Hepatocyte (in vitro differentiated cells): ENCODE results near the gene TMEM41B. TPM values are rescaled to one million over a fixed set of nuclear protein-coding genes. Genes with fewer than 3 reads are reported as not detected.

Experiments
- DNase-seq: peaks from one replicate; pipeline ENCODE4 v3.0.0-alpha.2; 2016; ENCODE audit warnings: low spot score
- H2AFZ ChIP-seq: fragments of 200-600 bp; sonication (generic); 2 replicates; pipeline ENCODE4 v1.6.0; 2016; ENCODE audit warnings: antibody characterized with exemption, mild to moderate bottlenecking
- H3K27ac ChIP-seq: fragments of 200-600 bp; sonication (generic); 2 replicates; pipeline ENCODE4 v1.5.1; 2016; ENCODE audit warnings: mild to moderate bottlenecking
- H3K27me3 ChIP-seq: fragments of 200-600 bp; sonication (generic); 2 replicates; pipeline ENCODE4 v1.6.1; 2016
- H3K36me3 ChIP-seq: fragments of 200-600 bp; sonication (generic); replicated peaks from 2 replicates; pipeline ENCODE4 v1.5.1; 2016; ENCODE audit warnings: low read depth; ENCODE audit not compliant: insufficient read depth
- H3K4me1 ChIP-seq: fragments of 200-600 bp; sonication (generic); 2 replicates; pipeline ENCODE4 v1.5.1; 2016; ENCODE audit warnings: mild to moderate bottlenecking, moderate library complexity; ENCODE audit not compliant: insufficient read depth
- H3K4me2 ChIP-seq: fragments of 200-600 bp; sonication (generic); 2 replicates; pipeline ENCODE4 v1.6.0; 2016
- H3K4me3 ChIP-seq: fragments of 200-600 bp; sonication (generic); 2 replicates; pipeline ENCODE4 v1.5.1; 2016; ENCODE audit warnings: mild to moderate bottlenecking
- H3K79me2 ChIP-seq: fragments of 200-600 bp; sonication (generic); 2 replicates; pipeline ENCODE4 v1.6.0; 2017; ENCODE audit warnings: mild to moderate bottlenecking
- H3K9me2 ChIP-seq: fragments of 200-600 bp; sonication (generic); replicated peaks from 2 replicates; pipeline ENCODE4 v1.6.0; 2017; ENCODE audit warnings: mild to moderate bottlenecking; ENCODE audit not compliant: insufficient read depth
- H3K9me3 ChIP-seq: fragments of 200-600 bp; sonication (generic); 2 replicates; pipeline ENCODE4 v1.5.1; 2016; ENCODE audit warnings: low read depth, mild to moderate bottlenecking
- H4K20me1 ChIP-seq: fragments of 200-600 bp; sonication (generic); 2 replicates; pipeline ENCODE4 v1.6.0; 2016; ENCODE audit warnings: mild to moderate bottlenecking; ENCODE audit not compliant: insufficient read depth, poor library complexity, severe bottlenecking
- EZH2 ChIP-seq: fragments of 200-600 bp; sonication (generic); IDR thresholded peaks from 2 replicates; pipeline ENCODE4 v1.6.1; 2016; ENCODE audit warnings: antibody characterized with exemption, mild to moderate bottlenecking, borderline replicate concordance
- EZH2phosphoT487 ChIP-seq: fragments of 200-600 bp; sonication (generic); IDR thresholded peaks from one replicate; pipeline ENCODE4 v1.6.1; 2018; ENCODE audit warnings: antibody characterized with exemption, mild to moderate bottlenecking, low read depth, moderate library complexity; ENCODE audit not compliant: unreplicated experiment, severe bottlenecking
- WGBS: methylation state at CpG from one replicate; pipeline ENCODE4 v1.1.6; 2016; ENCODE audit warnings: low lambda C conversion rate; ENCODE audit errors: missing lambda C conversion rate; 5-methylcytosine and 5-hydroxymethylcytosine counted together
- polyA plus RNA-seq: library from polyadenylated mRNA; unstranded; fragments of >200 nt; fragmentation: Nextera tagmentation; extraction: Ambion mirVana; gene quantifications from 2 replicates; pipeline ENCODE4 v1.2.1, GENCODE V29; 2016
- total RNA-seq: library from RNA; depleted of rRNA; stranded (reverse); fragments of >200 nt; gene quantifications from 2 replicates; pipeline ENCODE4 v1.2.3, GENCODE V29; 2014
- TF ChIP-seq, protein P1 (sequence below): fragments of 200-600 bp; sonication (generic); IDR thresholded peaks from 2 replicates; pipeline ENCODE4 v1.5.1; 2016; ENCODE audit warnings: antibody characterized with exemption, mild to moderate bottlenecking; ENCODE audit not compliant: poor library complexity

TMEM41B gene
- total and polyA plus RNA-seq, 2 experiments from 2014 or later = 39.6 to 74.4 TPM

DNA sequence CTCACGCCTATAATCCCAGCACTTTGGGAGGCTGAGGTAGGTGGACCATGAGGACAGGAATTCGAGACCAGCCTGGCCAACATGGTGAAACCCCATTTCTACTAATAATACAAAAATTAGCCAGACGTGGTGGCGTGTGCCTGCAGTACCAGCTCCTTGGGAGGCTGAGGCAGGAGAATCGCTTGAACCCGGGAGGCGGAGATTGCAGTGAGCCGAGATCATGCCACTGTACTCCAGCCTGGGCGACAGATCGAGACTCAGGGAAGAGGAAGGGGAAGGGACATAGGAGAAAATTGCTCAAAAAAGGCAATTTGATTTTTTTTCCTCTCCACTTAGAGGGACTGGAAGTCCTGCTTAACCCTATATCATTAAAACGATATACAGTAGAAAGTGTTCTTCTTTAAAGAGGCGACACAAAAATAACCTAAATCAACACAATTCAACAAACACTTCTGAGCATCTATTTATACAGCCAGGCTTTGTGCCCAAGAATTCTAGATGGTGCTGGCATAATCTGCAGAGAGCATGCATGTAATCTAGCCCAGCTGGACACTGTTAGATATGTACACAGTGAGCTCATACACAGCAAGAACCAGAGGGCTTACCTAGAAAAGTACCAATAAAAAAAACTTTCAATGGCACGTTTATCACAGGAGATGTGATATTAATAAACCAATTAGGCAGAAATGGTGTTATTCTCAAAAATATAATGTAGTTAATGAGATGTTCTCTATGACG is 28.4 kb downstream of the TMEM41B start:
- Histone ChIP-seq H3K9me2 (no peaks in the 10 kb centered on the region), H2AFZ (no peak overlapping the region), H3K27me3 (no peaks in the 10 kb centered on the region), H3K27ac (no peak overlapping the region), H3K4me2 (no peak overlapping the region), H3K36me3 (no peaks in the 10 kb centered on the region), H3K9me3 (no peaks in the 10 kb centered on the region), H4K20me1 (no peaks in the 10 kb centered on the region), H3K79me2 (no peaks in the 10 kb centered on the region), H3K4me1 (no peaks in the 10 kb centered on the region), H3K4me3 (no peak overlapping the region)
- TF ChIP-seq EZH2 (no peak), EZH2phosphoT487 (no peak)
- TF ChIP-seq, protein P1, sequence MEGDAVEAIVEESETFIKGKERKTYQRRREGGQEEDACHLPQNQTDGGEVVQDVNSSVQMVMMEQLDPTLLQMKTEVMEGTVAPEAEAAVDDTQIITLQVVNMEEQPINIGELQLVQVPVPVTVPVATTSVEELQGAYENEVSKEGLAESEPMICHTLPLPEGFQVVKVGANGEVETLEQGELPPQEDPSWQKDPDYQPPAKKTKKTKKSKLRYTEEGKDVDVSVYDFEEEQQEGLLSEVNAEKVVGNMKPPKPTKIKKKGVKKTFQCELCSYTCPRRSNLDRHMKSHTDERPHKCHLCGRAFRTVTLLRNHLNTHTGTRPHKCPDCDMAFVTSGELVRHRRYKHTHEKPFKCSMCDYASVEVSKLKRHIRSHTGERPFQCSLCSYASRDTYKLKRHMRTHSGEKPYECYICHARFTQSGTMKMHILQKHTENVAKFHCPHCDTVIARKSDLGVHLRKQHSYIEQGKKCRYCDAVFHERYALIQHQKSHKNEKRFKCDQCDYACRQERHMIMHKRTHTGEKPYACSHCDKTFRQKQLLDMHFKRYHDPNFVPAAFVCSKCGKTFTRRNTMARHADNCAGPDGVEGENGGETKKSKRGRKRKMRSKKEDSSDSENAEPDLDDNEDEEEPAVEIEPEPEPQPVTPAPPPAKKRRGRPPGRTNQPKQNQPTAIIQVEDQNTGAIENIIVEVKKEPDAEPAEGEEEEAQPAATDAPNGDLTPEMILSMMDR = no peak
- 97% methylated on average over 14 of the region's 14 CpGs for WGBS
- no peak for DNase-seq

GRCh38 chr11:9280655-9281301 is 33.6 kb downstream of the TMEM41B start:
- no peaks in the 10 kb centered on the region for H3K79me2 ChIP-seq
- H2AFZ ChIP-seq = no peak overlapping the region
- H3K4me3 ChIP-seq = no peak overlapping the region
- 80% methylated on average over 4 of the region's 4 CpGs for WGBS
- H3K4me1 ChIP-seq = no peaks in the 10 kb centered on the region
- no peaks in the 10 kb centered on the region for H3K27me3 ChIP-seq
- no peak overlapping the region for H3K27ac ChIP-seq
- TF ChIP-seq EZH2 (no peak), EZH2phosphoT487 (no peak)
- TF ChIP-seq, protein P1 = no peak
- no peak overlapping the region for H3K4me2 ChIP-seq
- no peaks in the 10 kb centered on the region for H3K9me3 ChIP-seq
- no peaks in the 10 kb centered on the region for H4K20me1 ChIP-seq
- H3K9me2 ChIP-seq = no peaks in the 10 kb centered on the region
- no peak for DNase-seq
- H3K36me3 ChIP-seq = no peaks in the 10 kb centered on the region

DNA sequence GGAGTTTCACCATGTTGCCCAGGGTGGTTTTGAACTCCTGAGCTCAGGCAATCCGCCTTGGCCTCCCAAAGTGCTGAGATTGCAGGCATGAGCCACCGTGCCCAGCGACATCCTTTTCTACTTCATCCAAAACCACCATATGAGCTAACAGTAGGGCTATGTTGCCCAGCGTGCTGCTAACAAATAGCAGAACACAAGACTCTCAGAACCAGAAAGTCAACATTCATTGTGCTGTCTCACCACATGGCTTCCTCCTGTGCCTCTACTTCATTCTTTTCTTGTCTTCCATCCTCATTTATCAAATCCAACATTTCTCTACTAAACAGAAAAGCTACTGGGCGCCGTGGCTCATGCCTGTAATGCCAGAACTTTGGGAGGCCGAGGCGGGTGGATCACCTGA is 37.2 kb downstream of the TMEM41B start:
- H3K4me3 ChIP-seq = no peak overlapping the region
- no peaks in the 10 kb centered on the region for H3K9me3 ChIP-seq
- TF ChIP-seq, protein P1 = no peak
- TF ChIP-seq EZH2 = no peak
- no peak for TF ChIP-seq EZH2phosphoT487
- H3K27ac ChIP-seq = no peak overlapping the region
- H3K4me2 ChIP-seq = no peak overlapping the region
- no peak for DNase-seq
- H3K79me2 ChIP-seq = no peaks in the 10 kb centered on the region
- no peaks in the 10 kb centered on the region for H3K4me1 ChIP-seq
- no peaks in the 10 kb centered on the region for H4K20me1 ChIP-seq
- 88% methylated on average over 8 of the region's 8 CpGs for WGBS
- no peak overlapping the region for H2AFZ ChIP-seq
- H3K27me3 ChIP-seq = no peaks in the 10 kb centered on the region
- H3K36me3 ChIP-seq = no peaks in the 10 kb centered on the region
- H3K9me2 ChIP-seq = no peaks in the 10 kb centered on the region
